Measurements from ENCODE around the gene TSHR. TPM values are rescaled to one million over a fixed set of nuclear protein-coding genes. Genes with fewer than 3 reads are reported as not detected.

TSHR gene
- total RNA-seq, 1 donor from 2014 or later, result not detected

DNA sequence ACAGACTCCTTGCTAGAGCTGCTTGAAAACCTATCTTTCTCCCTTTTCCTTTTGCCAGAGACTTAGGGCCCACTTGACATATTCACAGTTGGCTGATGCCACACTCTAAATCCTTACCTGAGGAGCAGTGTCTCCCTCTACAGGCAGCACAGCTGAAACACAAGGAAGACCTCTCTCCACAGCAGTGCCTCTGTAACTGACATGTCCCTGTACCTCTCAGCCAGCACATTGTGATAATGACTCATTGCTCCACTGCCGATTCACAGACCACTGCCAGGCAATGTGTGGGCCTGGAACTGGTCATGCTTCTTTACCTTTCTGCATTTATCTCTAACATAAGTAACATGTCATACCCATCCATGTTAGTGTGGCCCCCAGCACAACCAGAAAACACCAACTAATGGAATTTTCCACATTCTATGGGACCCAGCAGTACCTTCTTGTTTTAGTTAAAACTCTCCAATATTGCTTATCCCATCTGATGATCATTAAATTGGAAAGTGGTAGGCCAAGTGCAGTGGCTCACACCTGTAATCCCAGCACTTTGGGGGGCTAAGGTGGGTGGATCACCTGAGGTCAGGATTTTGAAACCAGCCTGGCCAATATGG is 208.8 kb downstream of the TSHR start:
- H3K36me3 Mint-ChIP-seq (ENCODE audit: low read depth, unreplicated experiment), result no peaks in the 10 kb centered on the region
- peak; percentile 73 for FAIRE-seq
- DNase-seq (ENCODE audit: low read depth), result peak; percentile 64
- H3K27me3 ChIP-seq (ENCODE audit: insufficient read depth, low read length), result no peaks in the 10 kb centered on the region
- H3K27me3 Mint-ChIP-seq (ENCODE audit: low read depth, unreplicated experiment), result no peaks in the 10 kb centered on the region
- no peak overlapping the region for H3K27ac Mint-ChIP-seq (ENCODE audit: unreplicated experiment)
- no peak overlapping the region for H3K4me3 ChIP-seq (ENCODE audit: insufficient read depth, low read depth, low read length)
- no peaks in the 10 kb centered on the region for H3K9me3 Mint-ChIP-seq (ENCODE audit: unreplicated experiment)
- no peaks in the 10 kb centered on the region for H3K4me1 ChIP-seq (ENCODE audit: insufficient read depth, low read length)
- H3K9me3 ChIP-seq (ENCODE audit: insufficient read depth, low read depth, low read length), result no peaks in the 10 kb centered on the region
- no peak overlapping the region for H3K9ac ChIP-seq (ENCODE audit: low read length)
- no peak overlapping the region for H3K4me2 ChIP-seq (ENCODE audit: low read length)
- H3K79me2 ChIP-seq (ENCODE audit: insufficient read depth, low read length), result no peaks in the 10 kb centered on the region
- no peak overlapping the region for H2AFZ ChIP-seq (ENCODE audit: low read depth, low read length)
- H3K27ac ChIP-seq (ENCODE audit: low read depth, low read length), result no peak overlapping the region
- no peaks in the 10 kb centered on the region for H4K20me1 ChIP-seq (ENCODE audit: insufficient read depth, low read length)
- peaks cover 11% of the 10 kb centered on the region for H3K4me1 Mint-ChIP-seq (ENCODE audit: low read depth, unreplicated experiment)
- no peaks in the 10 kb centered on the region for H3K36me3 ChIP-seq (ENCODE audit: insufficient read depth, low read length)
- H3K4me3 Mint-ChIP-seq (ENCODE audit: unreplicated experiment), result no peak overlapping the region
- TF ChIP-seq, protein P1, sequence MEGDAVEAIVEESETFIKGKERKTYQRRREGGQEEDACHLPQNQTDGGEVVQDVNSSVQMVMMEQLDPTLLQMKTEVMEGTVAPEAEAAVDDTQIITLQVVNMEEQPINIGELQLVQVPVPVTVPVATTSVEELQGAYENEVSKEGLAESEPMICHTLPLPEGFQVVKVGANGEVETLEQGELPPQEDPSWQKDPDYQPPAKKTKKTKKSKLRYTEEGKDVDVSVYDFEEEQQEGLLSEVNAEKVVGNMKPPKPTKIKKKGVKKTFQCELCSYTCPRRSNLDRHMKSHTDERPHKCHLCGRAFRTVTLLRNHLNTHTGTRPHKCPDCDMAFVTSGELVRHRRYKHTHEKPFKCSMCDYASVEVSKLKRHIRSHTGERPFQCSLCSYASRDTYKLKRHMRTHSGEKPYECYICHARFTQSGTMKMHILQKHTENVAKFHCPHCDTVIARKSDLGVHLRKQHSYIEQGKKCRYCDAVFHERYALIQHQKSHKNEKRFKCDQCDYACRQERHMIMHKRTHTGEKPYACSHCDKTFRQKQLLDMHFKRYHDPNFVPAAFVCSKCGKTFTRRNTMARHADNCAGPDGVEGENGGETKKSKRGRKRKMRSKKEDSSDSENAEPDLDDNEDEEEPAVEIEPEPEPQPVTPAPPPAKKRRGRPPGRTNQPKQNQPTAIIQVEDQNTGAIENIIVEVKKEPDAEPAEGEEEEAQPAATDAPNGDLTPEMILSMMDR (IDR thresholded peaks at IDR 0.05; ENCODE audit: insufficient read depth, low read depth, low read length), result peak; percentile 71
- TF ChIP-seq EZH2 (IDR thresholded peaks at IDR 0.05; ENCODE audit: insufficient read depth, low read length), result no peak

DNA sequence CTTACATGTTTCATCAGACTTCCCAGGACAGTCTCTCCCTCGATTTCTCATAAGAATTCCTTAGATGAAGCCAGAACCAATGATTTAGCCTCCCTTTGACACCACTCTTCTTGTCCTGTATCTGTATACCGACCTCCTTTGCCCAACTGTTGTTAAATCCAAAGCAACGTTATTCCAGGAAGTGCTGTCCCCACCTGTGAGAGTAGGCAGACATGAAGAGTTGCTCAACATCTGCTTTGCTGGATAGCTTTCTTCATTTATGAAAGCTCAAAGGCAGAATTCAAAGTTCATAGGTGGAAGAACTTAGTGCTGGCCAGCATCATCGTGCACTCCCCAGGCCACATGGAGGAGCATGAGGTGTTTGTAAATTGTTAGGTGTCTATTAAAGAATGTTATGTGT is 209.8 kb downstream of the TSHR start:
- no peaks in the 10 kb centered on the region for H3K36me3 Mint-ChIP-seq (ENCODE audit: low read depth, unreplicated experiment)
- no peak overlapping the region for H3K27ac Mint-ChIP-seq (ENCODE audit: unreplicated experiment)
- Histone ChIP-seq H3K36me3 (ENCODE audit: insufficient read depth, low read length) (no peaks in the 10 kb centered on the region), H3K27ac (ENCODE audit: low read depth, low read length) (no peak overlapping the region), H3K79me2 (ENCODE audit: insufficient read depth, low read length) (no peaks in the 10 kb centered on the region), H3K4me3 (ENCODE audit: insufficient read depth, low read depth, low read length) (no peak overlapping the region), H3K27me3 (ENCODE audit: insufficient read depth, low read length) (no peaks in the 10 kb centered on the region), H2AFZ (ENCODE audit: low read depth, low read length) (no peak overlapping the region), H3K4me2 (ENCODE audit: low read length) (no peak overlapping the region), H3K9me3 (ENCODE audit: insufficient read depth, low read depth, low read length) (no peaks in the 10 kb centered on the region), H4K20me1 (ENCODE audit: insufficient read depth, low read length) (no peaks in the 10 kb centered on the region), H3K9ac (ENCODE audit: low read length) (no peak overlapping the region), H3K4me1 (ENCODE audit: insufficient read depth, low read length) (peaks cover 7% of the 10 kb centered on the region)
- H3K4me1 Mint-ChIP-seq (ENCODE audit: low read depth, unreplicated experiment), result peaks cover 12% of the 10 kb centered on the region
- H3K9me3 Mint-ChIP-seq (ENCODE audit: unreplicated experiment), result no peaks in the 10 kb centered on the region
- no peaks in the 10 kb centered on the region for H3K27me3 Mint-ChIP-seq (ENCODE audit: low read depth, unreplicated experiment)
- no peak overlapping the region for H3K4me3 Mint-ChIP-seq (ENCODE audit: unreplicated experiment)
- FAIRE-seq (no peak), DNase-seq (ENCODE audit: low read depth) (no peak)
- TF ChIP-seq, protein P1 (IDR thresholded peaks at IDR 0.05; ENCODE audit: insufficient read depth, low read depth, low read length), result no peak
- no peak for TF ChIP-seq EZH2 (IDR thresholded peaks at IDR 0.05; ENCODE audit: insufficient read depth, low read length)

DNA sequence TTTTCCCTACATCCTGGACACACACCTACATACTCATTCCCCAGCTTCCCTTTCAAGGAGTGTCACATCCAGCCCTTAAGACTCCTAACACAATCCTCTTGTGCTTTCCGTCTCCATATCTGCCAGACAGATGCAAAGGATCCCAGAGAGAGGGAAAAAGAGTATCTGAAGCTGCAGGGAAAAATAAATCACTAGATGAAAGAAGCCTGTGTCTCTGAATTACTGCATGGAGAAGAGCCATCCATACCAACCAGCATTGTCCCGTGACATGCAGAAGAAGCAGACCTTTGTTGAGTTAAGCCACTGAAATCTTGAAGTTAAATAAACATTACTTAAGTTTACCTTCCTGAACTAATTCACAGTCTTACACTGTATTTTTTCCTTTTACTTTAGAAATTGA is 210.7 kb downstream of the TSHR start:
- Histone ChIP-seq H2AFZ (ENCODE audit: low read depth, low read length) (no peak overlapping the region), H4K20me1 (ENCODE audit: insufficient read depth, low read length) (no peaks in the 10 kb centered on the region), H3K9me3 (ENCODE audit: insufficient read depth, low read depth, low read length) (no peaks in the 10 kb centered on the region), H3K4me3 (ENCODE audit: insufficient read depth, low read depth, low read length) (no peak overlapping the region), H3K79me2 (ENCODE audit: insufficient read depth, low read length) (no peaks in the 10 kb centered on the region), H3K27me3 (ENCODE audit: insufficient read depth, low read length) (no peaks in the 10 kb centered on the region), H3K27ac (ENCODE audit: low read depth, low read length) (no peak overlapping the region), H3K36me3 (ENCODE audit: insufficient read depth, low read length) (no peaks in the 10 kb centered on the region), H3K4me2 (ENCODE audit: low read length) (no peak overlapping the region), H3K9ac (ENCODE audit: low read length) (no peak overlapping the region), H3K4me1 (ENCODE audit: insufficient read depth, low read length) (peaks cover 7% of the 10 kb centered on the region)
- Mint-ChIP-seq H3K36me3 (ENCODE audit: low read depth, unreplicated experiment) (no peaks in the 10 kb centered on the region), H3K4me3 (ENCODE audit: unreplicated experiment) (no peak overlapping the region), H3K4me1 (ENCODE audit: low read depth, unreplicated experiment) (peaks cover 18% of the 10 kb centered on the region), H3K9me3 (ENCODE audit: unreplicated experiment) (no peaks in the 10 kb centered on the region), H3K27ac (ENCODE audit: unreplicated experiment) (no peak overlapping the region), H3K27me3 (ENCODE audit: low read depth, unreplicated experiment) (no peaks in the 10 kb centered on the region)
- no peak for TF ChIP-seq EZH2 (IDR thresholded peaks at IDR 0.05; ENCODE audit: insufficient read depth, low read length)
- TF ChIP-seq, protein P1 (IDR thresholded peaks at IDR 0.05; ENCODE audit: insufficient read depth, low read depth, low read length), result no peak
- DNase-seq (ENCODE audit: low read depth), result no peak
- FAIRE-seq, result no peak

Data from astrocyte (in vitro differentiated cells and primary cell).